WTC11 (cell line): ENCODE measurements around the gene LAMTOR4. TPM values are rescaled to one million over a fixed set of nuclear protein-coding genes. Genes with fewer than 3 reads are reported as not detected.

ENCODE experiments used
- FOXJ3 ChIP-seq: sonication (generic); formaldehyde crosslinking; IDR thresholded peaks from 2 replicates; pipeline ENCODE4 v1.9.0; 2021; ENCODE audit warnings: missing genetic modification reagents, mild to moderate bottlenecking, borderline replicate concordance
- FOXP1 ChIP-seq: sonication (generic); formaldehyde crosslinking; IDR thresholded peaks from 2 replicates; pipeline ENCODE4 v1.8.0; 2022; ENCODE audit warnings: missing genetic modification reagents, mild to moderate bottlenecking, moderate library complexity, borderline replicate concordance
- GRHL2 ChIP-seq: fragments of 250-450 bp; sonication (Bioruptor Pico); IDR thresholded peaks from 2 replicates; pipeline ENCODE4 v1.8.0; 2022; ENCODE audit warnings: mild to moderate bottlenecking, moderate library complexity; ENCODE audit not compliant: insufficient replicate concordance, severe bottlenecking
- NFATC4 ChIP-seq: fragments of 250-450 bp; sonication (Bioruptor Pico); IDR thresholded peaks from 2 replicates; pipeline ENCODE4 v1.9.0; 2021; ENCODE audit warnings: mild to moderate bottlenecking
- RORB ChIP-seq: fragments of 250-450 bp; sonication (Bioruptor Pico); IDR thresholded peaks from 2 replicates; pipeline ENCODE4 v1.9.0; 2021; ENCODE audit warnings: mild to moderate bottlenecking
- ZNF416 ChIP-seq: fragments of 250-450 bp; sonication (Bioruptor Pico); IDR thresholded peaks from 2 replicates; pipeline ENCODE4 v1.9.0; 2021; ENCODE audit warnings: mild to moderate bottlenecking, inconsistent platforms
- ZNF671 ChIP-seq: fragments of 250-450 bp; sonication (Bioruptor Pico); IDR thresholded peaks from 2 replicates; pipeline ENCODE4 v1.8.0; 2021; ENCODE audit warnings: mild to moderate bottlenecking
- total RNA-seq: library from RNA; stranded (reverse); gene quantifications from 3 replicates; pipeline ENCODE4 v1.2.3, GENCODE V29; 2021
- TF ChIP-seq, protein P1 (sequence below): sonication (generic); formaldehyde crosslinking; IDR thresholded peaks from 2 replicates; pipeline ENCODE4 v1.8.0; 2023; ENCODE audit warnings: mild to moderate bottlenecking, missing genetic modification reagents
- TF ChIP-seq, protein P2 (sequence below): fragments of 250-450 bp; sonication (Bioruptor Pico); IDR thresholded peaks from 2 replicates; pipeline ENCODE4 v1.8.0; 2021; ENCODE audit warnings: mild to moderate bottlenecking
- TF ChIP-seq, protein P3 (sequence below): sonication (generic); formaldehyde crosslinking; IDR thresholded peaks from 2 replicates; pipeline ENCODE4 v1.8.1; 2023; ENCODE audit warnings: mild to moderate bottlenecking, missing genetic modification reagents
- TF ChIP-seq, protein P4 (sequence below): sonication (generic); formaldehyde crosslinking; conservative IDR thresholded peaks from 2 replicates; pipeline ENCODE4 v1.8.1; 2022; ENCODE audit warnings: mild to moderate bottlenecking, missing genetic modification reagents
- TF ChIP-seq, protein P5 (sequence below): sonication (generic); formaldehyde crosslinking; IDR thresholded peaks from 2 replicates; pipeline ENCODE4 v1.8.1; 2023; ENCODE audit warnings: mild to moderate bottlenecking, missing genetic modification reagents, moderate library complexity
- TF ChIP-seq, protein P6 (sequence below): sonication (generic); formaldehyde crosslinking; IDR thresholded peaks from 2 replicates; pipeline ENCODE4 v1.8.0; 2023; ENCODE audit warnings: missing genetic modification reagents, mild to moderate bottlenecking, borderline replicate concordance
- TF ChIP-seq, protein P7 (sequence below): sonication (generic); formaldehyde crosslinking; IDR thresholded peaks from 2 replicates; pipeline ENCODE4 v1.8.0; 2022; ENCODE audit warnings: missing genetic modification reagents
- TF ChIP-seq, protein P8 (sequence below): sonication (generic); formaldehyde crosslinking; IDR thresholded peaks from 2 replicates; pipeline ENCODE4 v1.8.0; 2022; ENCODE audit warnings: mild to moderate bottlenecking, missing genetic modification reagents

Gene LAMTOR4
- total RNA-seq, 1 experiment from 2014 or later, result 199 TPM

DNA sequence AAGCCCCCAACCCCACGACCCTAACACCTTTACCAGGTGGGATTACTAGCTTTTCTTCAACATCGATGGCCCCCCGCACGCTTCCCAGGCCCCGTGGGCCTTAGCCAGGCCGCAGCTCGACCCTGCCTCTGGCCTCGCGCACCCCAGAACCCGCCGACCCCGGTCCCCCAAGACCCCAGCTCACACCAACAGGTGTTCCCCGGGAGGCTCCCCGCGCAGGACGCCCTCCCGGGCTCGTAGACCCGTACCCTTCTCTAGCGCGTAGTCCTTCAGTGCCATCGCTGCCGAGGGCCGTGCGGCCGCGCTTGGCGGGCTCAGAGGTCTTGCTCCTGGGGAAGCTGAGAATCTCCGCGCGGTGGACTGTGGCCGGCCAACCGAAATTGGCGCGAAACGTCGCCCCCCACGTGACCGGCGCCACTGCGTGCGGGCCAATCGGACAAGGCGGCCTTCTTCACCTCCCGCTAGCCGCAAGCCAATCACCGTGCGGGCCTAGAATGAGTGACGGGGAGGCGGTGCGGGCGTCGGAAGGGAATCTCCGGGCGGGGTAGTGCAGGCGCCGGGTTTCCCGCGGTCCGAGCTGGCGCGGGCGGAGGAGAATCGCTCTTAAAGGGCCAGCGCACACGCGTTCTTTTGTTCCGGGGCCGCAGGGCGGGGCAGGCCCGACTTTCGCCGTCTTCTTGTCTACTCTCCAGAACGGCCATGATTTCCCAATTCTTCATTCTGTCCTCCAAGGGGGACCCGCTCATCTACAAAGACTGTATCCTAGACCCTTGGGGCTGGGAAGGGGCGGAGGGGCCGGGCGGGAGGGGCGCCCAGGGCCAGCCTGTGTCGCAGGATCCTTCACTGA is 47.5 kb upstream of the LAMTOR4 start, which contains the start of the genes AP4M1 and MCM7 (continued):
- TF ChIP-seq, protein P1, sequence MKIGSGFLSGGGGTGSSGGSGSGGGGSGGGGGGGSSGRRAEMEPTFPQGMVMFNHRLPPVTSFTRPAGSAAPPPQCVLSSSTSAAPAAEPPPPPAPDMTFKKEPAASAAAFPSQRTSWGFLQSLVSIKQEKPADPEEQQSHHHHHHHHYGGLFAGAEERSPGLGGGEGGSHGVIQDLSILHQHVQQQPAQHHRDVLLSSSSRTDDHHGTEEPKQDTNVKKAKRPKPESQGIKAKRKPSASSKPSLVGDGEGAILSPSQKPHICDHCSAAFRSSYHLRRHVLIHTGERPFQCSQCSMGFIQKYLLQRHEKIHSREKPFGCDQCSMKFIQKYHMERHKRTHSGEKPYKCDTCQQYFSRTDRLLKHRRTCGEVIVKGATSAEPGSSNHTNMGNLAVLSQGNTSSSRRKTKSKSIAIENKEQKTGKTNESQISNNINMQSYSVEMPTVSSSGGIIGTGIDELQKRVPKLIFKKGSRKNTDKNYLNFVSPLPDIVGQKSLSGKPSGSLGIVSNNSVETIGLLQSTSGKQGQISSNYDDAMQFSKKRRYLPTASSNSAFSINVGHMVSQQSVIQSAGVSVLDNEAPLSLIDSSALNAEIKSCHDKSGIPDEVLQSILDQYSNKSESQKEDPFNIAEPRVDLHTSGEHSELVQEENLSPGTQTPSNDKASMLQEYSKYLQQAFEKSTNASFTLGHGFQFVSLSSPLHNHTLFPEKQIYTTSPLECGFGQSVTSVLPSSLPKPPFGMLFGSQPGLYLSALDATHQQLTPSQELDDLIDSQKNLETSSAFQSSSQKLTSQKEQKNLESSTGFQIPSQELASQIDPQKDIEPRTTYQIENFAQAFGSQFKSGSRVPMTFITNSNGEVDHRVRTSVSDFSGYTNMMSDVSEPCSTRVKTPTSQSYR (CRISPR knock-in tag), result no peak
- TF ChIP-seq, protein P2, sequence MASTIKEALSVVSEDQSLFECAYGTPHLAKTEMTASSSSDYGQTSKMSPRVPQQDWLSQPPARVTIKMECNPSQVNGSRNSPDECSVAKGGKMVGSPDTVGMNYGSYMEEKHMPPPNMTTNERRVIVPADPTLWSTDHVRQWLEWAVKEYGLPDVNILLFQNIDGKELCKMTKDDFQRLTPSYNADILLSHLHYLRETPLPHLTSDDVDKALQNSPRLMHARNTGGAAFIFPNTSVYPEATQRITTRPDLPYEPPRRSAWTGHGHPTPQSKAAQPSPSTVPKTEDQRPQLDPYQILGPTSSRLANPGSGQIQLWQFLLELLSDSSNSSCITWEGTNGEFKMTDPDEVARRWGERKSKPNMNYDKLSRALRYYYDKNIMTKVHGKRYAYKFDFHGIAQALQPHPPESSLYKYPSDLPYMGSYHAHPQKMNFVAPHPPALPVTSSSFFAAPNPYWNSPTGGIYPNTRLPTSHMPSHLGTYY (CRISPR knock-in tag), result no peak
- no peak for TF ChIP-seq FOXJ3
- TF ChIP-seq, protein P3, sequence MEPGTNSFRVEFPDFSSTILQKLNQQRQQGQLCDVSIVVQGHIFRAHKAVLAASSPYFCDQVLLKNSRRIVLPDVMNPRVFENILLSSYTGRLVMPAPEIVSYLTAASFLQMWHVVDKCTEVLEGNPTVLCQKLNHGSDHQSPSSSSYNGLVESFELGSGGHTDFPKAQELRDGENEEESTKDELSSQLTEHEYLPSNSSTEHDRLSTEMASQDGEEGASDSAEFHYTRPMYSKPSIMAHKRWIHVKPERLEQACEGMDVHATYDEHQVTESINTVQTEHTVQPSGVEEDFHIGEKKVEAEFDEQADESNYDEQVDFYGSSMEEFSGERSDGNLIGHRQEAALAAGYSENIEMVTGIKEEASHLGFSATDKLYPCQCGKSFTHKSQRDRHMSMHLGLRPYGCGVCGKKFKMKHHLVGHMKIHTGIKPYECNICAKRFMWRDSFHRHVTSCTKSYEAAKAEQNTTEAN (CRISPR knock-in tag), result peak; percentile 85
- TF ChIP-seq, protein P4, sequence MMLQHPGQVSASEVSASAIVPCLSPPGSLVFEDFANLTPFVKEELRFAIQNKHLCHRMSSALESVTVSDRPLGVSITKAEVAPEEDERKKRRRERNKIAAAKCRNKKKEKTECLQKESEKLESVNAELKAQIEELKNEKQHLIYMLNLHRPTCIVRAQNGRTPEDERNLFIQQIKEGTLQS, result no peak
- peak; percentile 53; the same call in 1 of the 2 replicates for TF ChIP-seq ZNF671 (CRISPR knock-in tag)
- no peak for TF ChIP-seq GRHL2 (CRISPR knock-in tag)
- TF ChIP-seq, protein P5, sequence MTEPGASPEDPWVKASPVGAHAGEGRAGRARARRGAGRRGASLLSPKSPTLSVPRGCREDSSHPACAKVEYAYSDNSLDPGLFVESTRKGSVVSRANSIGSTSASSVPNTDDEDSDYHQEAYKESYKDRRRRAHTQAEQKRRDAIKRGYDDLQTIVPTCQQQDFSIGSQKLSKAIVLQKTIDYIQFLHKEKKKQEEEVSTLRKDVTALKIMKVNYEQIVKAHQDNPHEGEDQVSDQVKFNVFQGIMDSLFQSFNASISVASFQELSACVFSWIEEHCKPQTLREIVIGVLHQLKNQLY (CRISPR knock-in tag), result 0 out of 2 replicates have a peak, but pooled peaks have one; percentile 54
- no peak for TF ChIP-seq NFATC4 (CRISPR knock-in tag)
- TF ChIP-seq, protein P6, sequence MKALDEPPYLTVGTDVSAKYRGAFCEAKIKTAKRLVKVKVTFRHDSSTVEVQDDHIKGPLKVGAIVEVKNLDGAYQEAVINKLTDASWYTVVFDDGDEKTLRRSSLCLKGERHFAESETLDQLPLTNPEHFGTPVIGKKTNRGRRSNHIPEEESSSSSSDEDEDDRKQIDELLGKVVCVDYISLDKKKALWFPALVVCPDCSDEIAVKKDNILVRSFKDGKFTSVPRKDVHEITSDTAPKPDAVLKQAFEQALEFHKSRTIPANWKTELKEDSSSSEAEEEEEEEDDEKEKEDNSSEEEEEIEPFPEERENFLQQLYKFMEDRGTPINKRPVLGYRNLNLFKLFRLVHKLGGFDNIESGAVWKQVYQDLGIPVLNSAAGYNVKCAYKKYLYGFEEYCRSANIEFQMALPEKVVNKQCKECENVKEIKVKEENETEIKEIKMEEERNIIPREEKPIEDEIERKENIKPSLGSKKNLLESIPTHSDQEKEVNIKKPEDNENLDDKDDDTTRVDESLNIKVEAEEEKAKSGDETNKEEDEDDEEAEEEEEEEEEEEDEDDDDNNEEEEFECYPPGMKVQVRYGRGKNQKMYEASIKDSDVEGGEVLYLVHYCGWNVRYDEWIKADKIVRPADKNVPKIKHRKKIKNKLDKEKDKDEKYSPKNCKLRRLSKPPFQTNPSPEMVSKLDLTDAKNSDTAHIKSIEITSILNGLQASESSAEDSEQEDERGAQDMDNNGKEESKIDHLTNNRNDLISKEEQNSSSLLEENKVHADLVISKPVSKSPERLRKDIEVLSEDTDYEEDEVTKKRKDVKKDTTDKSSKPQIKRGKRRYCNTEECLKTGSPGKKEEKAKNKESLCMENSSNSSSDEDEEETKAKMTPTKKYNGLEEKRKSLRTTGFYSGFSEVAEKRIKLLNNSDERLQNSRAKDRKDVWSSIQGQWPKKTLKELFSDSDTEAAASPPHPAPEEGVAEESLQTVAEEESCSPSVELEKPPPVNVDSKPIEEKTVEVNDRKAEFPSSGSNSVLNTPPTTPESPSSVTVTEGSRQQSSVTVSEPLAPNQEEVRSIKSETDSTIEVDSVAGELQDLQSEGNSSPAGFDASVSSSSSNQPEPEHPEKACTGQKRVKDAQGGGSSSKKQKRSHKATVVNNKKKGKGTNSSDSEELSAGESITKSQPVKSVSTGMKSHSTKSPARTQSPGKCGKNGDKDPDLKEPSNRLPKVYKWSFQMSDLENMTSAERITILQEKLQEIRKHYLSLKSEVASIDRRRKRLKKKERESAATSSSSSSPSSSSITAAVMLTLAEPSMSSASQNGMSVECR (CRISPR knock-in tag), result peak; percentile 93
- no peak for TF ChIP-seq ZNF416
- TF ChIP-seq, protein P7, sequence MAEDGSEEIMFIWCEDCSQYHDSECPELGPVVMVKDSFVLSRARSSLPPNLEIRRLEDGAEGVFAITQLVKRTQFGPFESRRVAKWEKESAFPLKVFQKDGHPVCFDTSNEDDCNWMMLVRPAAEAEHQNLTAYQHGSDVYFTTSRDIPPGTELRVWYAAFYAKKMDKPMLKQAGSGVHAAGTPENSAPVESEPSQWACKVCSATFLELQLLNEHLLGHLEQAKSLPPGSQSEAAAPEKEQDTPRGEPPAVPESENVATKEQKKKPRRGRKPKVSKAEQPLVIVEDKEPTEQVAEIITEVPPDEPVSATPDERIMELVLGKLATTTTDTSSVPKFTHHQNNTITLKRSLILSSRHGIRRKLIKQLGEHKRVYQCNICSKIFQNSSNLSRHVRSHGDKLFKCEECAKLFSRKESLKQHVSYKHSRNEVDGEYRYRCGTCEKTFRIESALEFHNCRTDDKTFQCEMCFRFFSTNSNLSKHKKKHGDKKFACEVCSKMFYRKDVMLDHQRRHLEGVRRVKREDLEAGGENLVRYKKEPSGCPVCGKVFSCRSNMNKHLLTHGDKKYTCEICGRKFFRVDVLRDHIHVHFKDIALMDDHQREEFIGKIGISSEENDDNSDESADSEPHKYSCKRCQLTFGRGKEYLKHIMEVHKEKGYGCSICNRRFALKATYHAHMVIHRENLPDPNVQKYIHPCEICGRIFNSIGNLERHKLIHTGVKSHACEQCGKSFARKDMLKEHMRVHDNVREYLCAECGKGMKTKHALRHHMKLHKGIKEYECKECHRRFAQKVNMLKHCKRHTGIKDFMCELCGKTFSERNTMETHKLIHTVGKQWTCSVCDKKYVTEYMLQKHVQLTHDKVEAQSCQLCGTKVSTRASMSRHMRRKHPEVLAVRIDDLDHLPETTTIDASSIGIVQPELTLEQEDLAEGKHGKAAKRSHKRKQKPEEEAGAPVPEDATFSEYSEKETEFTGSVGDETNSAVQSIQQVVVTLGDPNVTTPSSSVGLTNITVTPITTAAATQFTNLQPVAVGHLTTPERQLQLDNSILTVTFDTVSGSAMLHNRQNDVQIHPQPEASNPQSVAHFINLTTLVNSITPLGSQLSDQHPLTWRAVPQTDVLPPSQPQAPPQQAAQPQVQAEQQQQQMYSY, result no peak
- TF ChIP-seq, protein P8, sequence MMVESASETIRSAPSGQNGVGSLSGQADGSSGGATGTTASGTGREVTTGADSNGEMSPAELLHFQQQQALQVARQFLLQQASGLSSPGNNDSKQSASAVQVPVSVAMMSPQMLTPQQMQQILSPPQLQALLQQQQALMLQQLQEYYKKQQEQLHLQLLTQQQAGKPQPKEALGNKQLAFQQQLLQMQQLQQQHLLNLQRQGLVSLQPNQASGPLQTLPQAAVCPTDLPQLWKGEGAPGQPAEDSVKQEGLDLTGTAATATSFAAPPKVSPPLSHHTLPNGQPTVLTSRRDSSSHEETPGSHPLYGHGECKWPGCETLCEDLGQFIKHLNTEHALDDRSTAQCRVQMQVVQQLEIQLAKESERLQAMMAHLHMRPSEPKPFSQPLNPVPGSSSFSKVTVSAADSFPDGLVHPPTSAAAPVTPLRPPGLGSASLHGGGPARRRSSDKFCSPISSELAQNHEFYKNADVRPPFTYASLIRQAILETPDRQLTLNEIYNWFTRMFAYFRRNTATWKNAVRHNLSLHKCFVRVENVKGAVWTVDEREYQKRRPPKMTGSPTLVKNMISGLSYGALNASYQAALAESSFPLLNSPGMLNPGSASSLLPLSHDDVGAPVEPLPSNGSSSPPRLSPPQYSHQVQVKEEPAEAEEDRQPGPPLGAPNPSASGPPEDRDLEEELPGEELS (CRISPR knock-in tag), result peak; percentile 77
- no peak for TF ChIP-seq RORB (CRISPR knock-in tag)
- TF ChIP-seq FOXP1 (CRISPR knock-in tag), result peak; percentile 77
